A673 (cell line): Measurements from ENCODE around the gene SLC24A5. TPM values are rescaled to one million over a fixed set of nuclear protein-coding genes. Genes with fewer than 3 reads are reported as not detected.

Source experiments
- BruUV-seq: library from RNA; stranded (reverse); fragments of 400-500 nt; replicated peaks from 2 replicates; lab custom pipeline; 2021; lab: Mats Ljungman, UMichigan
- CTCF ChIA-PET: fragments of 300-600 bp; sonication (Branson Sonifier 250); formaldehyde crosslinking; loops from one replicate; lab custom pipeline; 2022; ENCODE audit warnings: antibody characterized with exemption; lab: Charles Lee
- POLR2A ChIA-PET: fragments of 300-600 bp; sonication (Branson Sonifier 250); formaldehyde crosslinking; loops from one replicate; lab custom pipeline; 2022; ENCODE audit warnings: antibody characterized with exemption; ENCODE audit not compliant: low non-redundant PET; lab: Charles Lee
- DNase-seq: peaks from one replicate; pipeline ENCODE4 v3.0.0-alpha.2; 2015; ENCODE audit warnings: low spot score
- H3K27ac ChIP-seq: fragments of 200-600 bp; sonication (generic); 2 replicates; pipeline ENCODE4 v1.5.1; 2016; ENCODE audit warnings: mixed run types, low read depth, mild to moderate bottlenecking, mixed read lengths, antibody characterized with exemption, low read length; ENCODE audit not compliant: poor library complexity, severe bottlenecking
- H3K27me3 ChIP-seq: fragments of 200-600 bp; sonication (generic); replicated peaks from 2 replicates; pipeline ENCODE4 v1.6.1; 2017; ENCODE audit warnings: mixed run types, low read depth, mild to moderate bottlenecking, mixed read lengths, antibody characterized with exemption, low read length; ENCODE audit not compliant: insufficient read depth, poor library complexity
- H3K36me3 ChIP-seq: fragments of 200-600 bp; sonication (generic); 2 replicates; pipeline ENCODE4 v1.6.1; 2016; ENCODE audit warnings: mixed run types, mild to moderate bottlenecking, mixed read lengths, antibody characterized with exemption, low read length; ENCODE audit not compliant: insufficient read depth, poor library complexity, severe bottlenecking
- H3K4me1 ChIP-seq: fragments of 200-600 bp; sonication (generic); 2 replicates; pipeline ENCODE4 v1.6.1; 2017; ENCODE audit warnings: mixed run types, mild to moderate bottlenecking, mixed read lengths, antibody characterized with exemption, low read length; ENCODE audit not compliant: insufficient read depth, poor library complexity, severe bottlenecking
- H3K4me3 ChIP-seq: fragments of 200-600 bp; sonication (generic); 2 replicates; pipeline ENCODE4 v1.5.1; 2016; ENCODE audit warnings: low read depth, mixed run types, mild to moderate bottlenecking, mixed read lengths, low read length; ENCODE audit not compliant: poor library complexity, severe bottlenecking
- H3K9me3 ChIP-seq: fragments of 200-600 bp; sonication (generic); 2 replicates; pipeline ENCODE4 v1.6.1; 2016; ENCODE audit warnings: mixed run types, low read depth, mild to moderate bottlenecking, mixed read lengths, antibody characterized with exemption, low read length; ENCODE audit not compliant: poor library complexity, severe bottlenecking
- CTCF ChIP-seq: fragments of 300-800, 200-600 bp; sonication (generic); conservative IDR thresholded peaks from 2 replicates; pipeline ENCODE4 v1.5.1; 2017; ENCODE audit warnings: low read depth, mild to moderate bottlenecking, antibody characterized with exemption, low read length, moderate library complexity, mixed read lengths
- EZH2 ChIP-seq: fragments of 200-600 bp; sonication (generic); IDR thresholded peaks from 2 replicates; pipeline ENCODE4 v1.6.1; 2017; ENCODE audit warnings: borderline replicate concordance, low read depth, mild to moderate bottlenecking, mixed read lengths, antibody characterized with exemption, low read length; ENCODE audit not compliant: poor library complexity, severe bottlenecking
- intact Hi-C: fragments of 100-400 bp; cut with micrococcal nuclease; formaldehyde crosslinking; loops from one replicate; pipeline ENCODE4 v1.10.0; 2022; ENCODE audit not compliant: unreplicated experiment
- total RNA-seq: library from RNA; stranded (reverse); gene quantifications from 2 replicates; pipeline ENCODE4 v1.2.3, GENCODE V29; 2021

The SLC24A5 gene
- total RNA-seq, 1 experiment from 2014 or later = not detected

- no peaks in the 10 kb centered on the region for H3K9me3 ChIP-seq
- H3K4me3 ChIP-seq = no peak overlapping the region
- POLR2A ChIA-PET = no interaction called here
- CTCF ChIA-PET = no interaction called here
- H3K27ac ChIP-seq = no peak overlapping the region
- no peak for TF ChIP-seq EZH2
- no peak for TF ChIP-seq CTCF
- peak; percentile 54 for DNase-seq
- BruUV-seq = no TSS peak
- intact Hi-C loops = no loop called here
- peaks cover 6% of the 10 kb centered on the region for H3K4me1 ChIP-seq
- H3K36me3 ChIP-seq = no peaks in the 10 kb centered on the region
- peaks cover 39% of the 10 kb centered on the region for H3K27me3 ChIP-seq
Measured at GRCh38 chr15:48186271-48186670, 65.5 kb downstream of the SLC24A5 start.

GRCh38 chr15:48190932-48191573 is 70.3 kb downstream of the SLC24A5 start:
- intact Hi-C loops = no loop called here
- H3K36me3 ChIP-seq = no peaks in the 10 kb centered on the region
- H3K27ac ChIP-seq = no peak overlapping the region
- CTCF ChIA-PET = no interaction called here
- H3K27me3 ChIP-seq = peaks cover 71% of the 10 kb centered on the region
- DNase-seq = peak; percentile 85
- POLR2A ChIA-PET = interaction anchor here (0.5 kb wide), 1 partner anchor 96 kb away, joined by 3 read pairs; no protein-coding TSS in a partner anchor
- TF ChIP-seq CTCF (no peak), EZH2 (no peak)
- no peak overlapping the region for H3K4me3 ChIP-seq
- peaks cover 5% of the 10 kb centered on the region for H3K4me1 ChIP-seq
- no peaks in the 10 kb centered on the region for H3K9me3 ChIP-seq
- BruUV-seq = no TSS peak

- H3K27me3 ChIP-seq = peaks cover 72% of the 10 kb centered on the region
- TF ChIP-seq EZH2 (no peak), CTCF (no peak)
- no peaks in the 10 kb centered on the region for H3K4me1 ChIP-seq
- no peak within 1 kb of the TSS for H3K27ac ChIP-seq
- ChIA-PET POLR2A (no interaction called here), CTCF (no interaction called here)
- intact Hi-C loops = no loop called here
- no peaks in the 10 kb centered on the region for H3K36me3 ChIP-seq
- no peak for DNase-seq
- H3K4me3 ChIP-seq = no peak within 1 kb of the TSS
- no TSS peak for BruUV-seq
- no peaks in the 10 kb centered on the region for H3K9me3 ChIP-seq
Measured at GRCh38 chr15:48191574-48192225, 70.9 kb downstream of the SLC24A5 start, which contains the start of gene CTXN2. TSS of gene CTXN2 (plus strand) at chr15:48191665. CDS start at chr15:48201301, 9,636 bp downstream.

Other genes with a start within 250 kb of the SLC24A5 start
- gene MYEF2, start 57.3 kb downstream of the SLC24A5 start, total RNA-seq = 112 TPM in 2 replicates
- not detected in 2 replicates for gene CTXN2, start 70.7 kb downstream of the SLC24A5 start, total RNA-seq
- not detected in 2 replicates for gene SLC12A1, start 85.3 kb downstream of the SLC24A5 start, total RNA-seq
- 222 and 224 TPM in 2 replicates for gene DUT, start 210.4 kb downstream of the SLC24A5 start, total RNA-seq